IPS-NIHi11 (cell line): Measurements from ENCODE around the gene GRID1.

ENCODE experiments used
- DNase-seq: peaks from one replicate; pipeline ENCODE4 v3.0.0; 2012; ENCODE audit warnings: mixed read lengths, low spot score

Gene GRID1

DNA sequence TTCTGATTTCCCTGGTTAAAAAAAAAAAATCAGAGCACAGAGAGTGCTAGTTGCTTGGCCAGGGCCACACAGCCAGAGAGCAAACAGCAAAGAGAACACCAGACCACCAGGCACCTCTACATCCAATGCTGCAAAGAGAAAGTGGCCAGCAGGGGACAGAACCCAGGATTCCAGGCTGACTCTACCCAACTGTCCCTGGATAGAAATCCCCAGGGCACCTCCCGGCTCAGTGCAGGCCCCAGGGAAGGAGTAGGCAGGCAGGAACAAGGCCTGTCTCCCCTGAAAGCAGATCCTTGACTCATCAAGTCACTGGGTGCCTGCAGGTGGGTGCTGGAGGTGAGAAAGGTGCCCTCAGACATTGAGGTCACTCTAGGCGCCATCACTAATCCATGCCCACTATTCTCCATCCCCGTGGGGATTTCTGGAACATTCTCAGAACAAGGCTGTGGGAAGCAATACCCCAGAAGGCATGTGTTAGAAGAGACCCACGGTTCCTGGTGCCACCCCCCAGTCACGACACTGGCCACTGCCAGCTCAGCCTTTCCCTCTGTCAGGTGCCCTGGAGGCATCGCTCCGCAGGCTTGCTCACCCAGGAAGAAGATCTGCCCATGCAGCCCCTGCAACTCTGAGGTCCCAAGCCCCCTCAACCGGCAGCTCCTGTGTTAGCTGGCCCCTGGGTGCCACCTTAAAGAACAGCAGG lies 154.8 kb downstream of the GRID1 start:
- no peak for DNase-seq

DNA sequence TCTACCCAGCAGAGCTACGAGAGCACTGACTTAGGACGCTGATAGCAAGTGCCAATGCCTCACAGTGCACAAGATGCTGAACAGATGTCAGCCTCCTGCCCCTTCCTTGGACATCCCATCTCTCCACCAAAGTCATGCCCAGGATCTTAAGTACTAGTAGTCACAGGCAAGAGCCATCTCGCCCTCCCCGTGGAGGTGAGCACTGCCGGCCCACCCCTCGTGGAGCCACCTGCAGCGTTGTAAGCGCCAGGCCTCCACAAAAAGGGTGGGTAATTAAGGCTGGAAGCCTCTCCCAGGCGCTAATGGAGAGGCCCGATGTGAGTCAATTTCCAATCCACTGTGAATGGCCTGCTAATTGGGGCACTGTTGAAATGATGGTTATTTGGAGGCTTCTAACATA lies 156.2 kb downstream of the GRID1 start:
- no peak for DNase-seq

DNA sequence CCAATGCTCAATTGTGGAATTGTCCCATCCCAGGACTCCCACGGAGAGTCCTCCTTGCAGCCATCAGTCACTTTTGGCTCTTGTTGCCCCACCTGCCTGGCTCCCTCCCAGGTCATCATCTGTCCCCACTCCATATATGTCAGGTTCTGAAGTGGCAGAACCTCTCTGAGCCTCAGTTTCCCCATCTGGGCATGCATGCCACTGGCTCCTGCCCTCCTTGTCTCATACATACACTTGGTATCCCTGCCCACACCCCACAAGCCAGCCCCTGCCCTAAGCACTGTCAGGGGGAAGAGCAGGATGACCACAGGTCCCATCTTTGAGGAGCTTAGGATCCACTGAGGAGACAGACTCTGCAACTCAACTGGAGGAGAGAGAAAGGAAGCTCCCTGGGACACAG lies 156.9 kb downstream of the GRID1 start:
- no peak for DNase-seq

DNA sequence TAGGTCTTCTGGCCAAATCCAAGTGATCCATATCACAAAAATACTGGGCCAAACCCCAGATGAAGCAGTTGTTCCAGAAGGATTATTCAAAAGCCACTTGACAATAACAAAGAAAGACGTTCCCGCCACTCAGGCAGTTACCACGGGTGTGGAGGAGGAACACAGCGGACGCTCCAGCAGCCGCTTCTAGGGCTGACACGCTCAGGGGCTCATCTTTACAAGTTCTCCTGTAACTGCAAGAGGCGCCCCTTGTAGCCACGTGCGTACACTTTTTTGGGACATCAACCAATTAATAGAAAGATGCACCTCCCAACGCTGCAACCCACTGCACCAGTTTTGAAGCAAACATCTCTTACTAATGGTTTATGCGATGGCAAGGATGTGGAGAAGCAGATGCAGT lies 159.4 kb downstream of the GRID1 start:
- DNase-seq, result no peak

DNA sequence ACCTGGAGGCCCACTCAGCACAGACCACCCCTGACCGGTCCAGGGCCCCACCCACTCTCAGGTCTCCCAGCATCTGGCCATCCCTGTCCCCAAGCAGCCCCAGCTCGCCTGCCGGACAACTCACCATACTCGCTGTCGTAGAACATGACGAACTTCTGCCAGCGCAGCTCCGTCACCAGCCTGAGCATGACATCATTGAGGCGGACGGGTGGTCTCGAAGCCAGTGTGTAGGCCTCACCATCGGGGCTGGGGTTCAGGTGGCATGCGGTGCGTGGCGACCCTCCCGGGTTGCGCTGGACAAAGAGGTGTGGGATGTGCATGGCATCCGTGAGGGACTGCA lies 160.4 kb downstream of the GRID1 start:
- DNase-seq, result no peak

DNA sequence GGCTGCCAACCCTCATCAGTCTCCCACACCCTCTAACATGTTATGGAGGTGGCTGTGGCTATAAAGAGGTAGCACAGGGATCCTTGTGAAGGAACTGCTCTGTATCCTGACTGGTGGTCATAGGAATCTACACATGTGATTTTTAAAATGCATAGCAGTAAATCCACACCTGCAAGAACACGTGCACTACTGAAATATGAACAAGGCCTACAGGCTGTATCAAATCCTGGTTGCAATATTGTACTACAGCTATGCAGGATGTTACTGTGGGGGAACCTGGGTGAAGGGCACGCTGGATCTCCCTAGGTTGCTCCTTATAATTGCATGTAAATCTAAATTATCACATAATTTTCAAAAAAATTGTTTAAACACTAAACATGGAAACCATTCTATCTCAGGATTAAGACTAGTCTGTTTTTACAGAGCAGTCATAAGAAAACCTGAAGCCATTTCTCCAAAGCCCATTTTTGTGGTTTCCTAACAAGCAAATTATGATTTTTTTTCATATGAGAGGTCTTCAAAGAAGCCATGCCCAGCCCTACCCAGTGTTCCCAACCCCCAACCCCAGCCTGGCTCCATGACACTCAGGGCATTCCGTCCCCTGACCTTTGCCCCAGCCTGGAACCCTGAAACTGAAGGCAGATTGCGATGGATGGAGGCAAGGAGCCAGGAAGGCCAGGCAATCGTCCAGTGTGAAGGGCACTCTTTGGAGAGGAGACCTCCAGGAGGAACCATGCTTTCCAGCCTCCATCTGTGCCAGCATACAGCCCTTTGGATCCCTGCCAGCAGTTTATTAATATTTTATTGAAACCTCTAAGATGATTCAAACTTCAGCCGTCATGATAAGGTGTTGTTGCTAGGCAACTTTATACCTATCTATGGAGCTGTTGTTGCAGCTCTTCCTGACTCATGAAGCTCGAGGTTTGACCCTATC lies 161.0 kb downstream of the GRID1 start:
- no peak for DNase-seq

DNA sequence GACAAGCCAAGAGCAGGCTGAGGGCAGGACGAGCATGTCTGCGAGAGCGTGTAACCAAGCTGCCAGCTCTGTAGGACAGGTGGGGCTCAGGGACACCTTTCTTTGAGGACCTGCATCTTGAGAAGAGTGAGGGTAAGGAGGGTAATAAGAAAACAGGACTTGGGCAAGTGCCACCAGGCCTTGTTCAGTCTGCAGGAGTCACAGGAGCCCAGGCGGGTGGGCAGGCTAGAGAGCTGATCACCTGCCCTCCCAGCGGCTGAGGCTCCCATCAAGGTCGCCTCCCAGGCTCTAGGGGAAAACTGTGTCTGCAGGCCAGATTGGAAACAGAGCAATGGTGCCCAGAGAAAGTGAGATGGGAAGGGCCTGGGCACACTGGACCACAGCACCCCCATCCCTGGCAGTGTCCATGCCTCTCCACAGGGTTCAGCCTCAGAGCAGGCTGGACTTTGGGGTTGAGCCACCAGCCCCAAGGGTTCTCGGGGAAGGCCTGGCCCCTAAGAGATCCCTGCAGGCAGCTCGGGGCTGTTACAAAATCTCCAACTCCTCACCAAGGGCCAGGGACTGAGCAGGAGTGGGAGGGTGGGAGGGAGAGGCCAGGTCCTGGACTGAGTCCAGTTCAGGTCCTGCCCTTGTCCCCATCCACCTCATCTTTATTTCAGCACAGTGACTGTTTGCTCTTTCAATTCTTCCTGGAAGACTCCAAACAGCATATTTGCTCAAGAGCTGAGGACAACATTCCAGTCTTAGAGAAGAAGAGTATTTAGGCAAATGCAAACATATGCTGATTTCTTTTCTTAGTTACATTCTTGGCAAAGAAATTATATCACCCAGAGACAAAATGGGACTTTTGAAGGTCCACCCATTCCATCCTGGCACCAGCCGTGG lies 161.9 kb downstream of the GRID1 start:
- no peak for DNase-seq

DNA sequence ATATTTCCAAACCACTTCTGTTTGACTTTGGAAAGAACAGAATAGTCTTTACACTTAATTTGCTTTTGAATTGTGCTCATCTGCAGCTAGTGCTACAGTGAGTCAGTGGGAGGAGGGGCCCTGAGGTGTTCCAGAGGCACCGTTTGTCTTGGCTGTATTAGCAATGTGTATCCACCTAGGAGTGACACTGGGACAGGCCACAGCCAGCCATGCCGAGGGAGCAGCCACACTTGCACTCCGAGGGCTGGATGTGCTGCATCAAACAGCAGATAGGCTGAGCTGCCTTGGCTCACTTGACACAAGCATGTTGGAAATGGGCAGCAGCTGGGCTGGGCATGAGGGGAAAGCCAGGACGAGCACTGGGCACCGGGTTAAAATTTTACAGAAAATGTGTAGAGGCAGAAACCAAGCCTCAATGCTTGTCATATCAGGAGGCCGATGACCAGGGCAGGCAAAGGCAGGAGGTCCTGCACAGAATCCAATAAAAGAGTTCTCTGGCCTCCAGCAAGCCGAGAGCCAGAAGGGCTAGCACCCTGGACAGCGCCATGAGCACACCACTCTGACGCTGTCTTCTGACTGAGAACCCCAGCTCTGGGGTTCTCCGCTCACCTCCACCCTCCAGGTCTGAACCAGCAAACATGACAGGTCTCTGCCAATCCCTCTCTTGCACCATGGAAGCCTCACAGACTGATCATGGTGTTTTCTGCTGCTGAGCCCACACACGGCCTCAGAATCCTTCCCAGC lies 163.3 kb downstream of the GRID1 start:
- DNase-seq, result peak; percentile 91

DNA sequence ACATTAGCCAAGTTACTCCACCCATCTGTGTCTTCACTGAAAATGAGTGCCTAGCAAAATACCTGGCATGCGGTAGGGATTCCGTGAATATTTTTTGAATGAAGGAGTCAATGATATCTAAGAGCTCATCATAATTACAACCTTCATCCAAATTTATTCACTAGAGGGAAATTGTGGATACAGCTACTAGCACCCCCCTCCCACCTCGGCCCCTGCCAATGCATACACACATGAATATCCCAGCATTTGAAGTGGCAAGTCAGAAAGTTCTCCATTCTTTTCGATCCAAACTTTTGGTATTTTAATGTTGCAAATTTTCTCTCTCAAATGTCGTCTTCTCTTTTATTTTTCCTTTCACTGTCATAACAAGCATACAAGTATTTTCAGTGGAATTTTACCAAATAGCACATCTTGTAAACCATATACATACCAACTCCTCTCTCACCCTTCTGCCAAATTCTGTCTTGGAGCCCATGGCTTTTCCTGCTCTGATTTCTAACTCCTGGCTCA lies 164.3 kb downstream of the GRID1 start:
- no peak for DNase-seq

DNA sequence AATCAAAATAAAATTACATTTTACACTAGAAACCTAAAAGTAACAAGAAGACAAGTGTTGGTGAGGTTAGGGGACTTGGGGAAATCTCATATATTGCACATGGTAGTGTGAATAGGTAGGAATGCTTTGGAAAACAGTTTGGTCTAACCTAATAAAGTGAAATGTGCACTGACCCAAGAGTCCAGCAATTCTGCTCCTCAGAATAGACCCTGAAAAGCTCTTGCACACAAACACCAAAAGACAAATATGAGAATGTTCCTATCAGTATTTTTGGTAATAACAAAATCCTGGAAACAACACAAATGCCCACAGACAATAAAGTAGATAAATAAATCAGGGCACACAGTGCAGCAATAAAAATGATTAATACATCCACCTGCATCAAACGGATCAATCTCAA lies 165.7 kb downstream of the GRID1 start:
- DNase-seq, result no peak

DNA sequence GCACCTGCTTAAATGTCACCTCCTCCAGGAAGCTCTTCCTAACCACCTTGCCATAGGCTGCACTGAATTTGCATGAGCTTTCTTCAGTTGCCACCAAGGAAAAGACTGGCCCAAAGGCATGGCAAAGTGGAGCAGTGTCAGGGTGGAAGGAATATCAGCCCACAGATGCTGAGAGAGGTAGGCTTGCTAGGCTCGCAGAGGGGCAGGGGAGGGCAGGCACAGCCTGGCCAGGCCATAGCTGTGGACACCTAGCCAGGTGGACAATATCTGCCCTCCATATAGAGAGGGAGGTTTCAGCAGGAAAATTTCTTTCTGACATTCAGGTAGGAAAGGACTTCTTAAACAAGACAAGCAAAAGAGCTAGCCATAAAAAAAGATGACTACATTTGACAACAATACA lies 166.3 kb downstream of the GRID1 start:
- no peak for DNase-seq

DNA sequence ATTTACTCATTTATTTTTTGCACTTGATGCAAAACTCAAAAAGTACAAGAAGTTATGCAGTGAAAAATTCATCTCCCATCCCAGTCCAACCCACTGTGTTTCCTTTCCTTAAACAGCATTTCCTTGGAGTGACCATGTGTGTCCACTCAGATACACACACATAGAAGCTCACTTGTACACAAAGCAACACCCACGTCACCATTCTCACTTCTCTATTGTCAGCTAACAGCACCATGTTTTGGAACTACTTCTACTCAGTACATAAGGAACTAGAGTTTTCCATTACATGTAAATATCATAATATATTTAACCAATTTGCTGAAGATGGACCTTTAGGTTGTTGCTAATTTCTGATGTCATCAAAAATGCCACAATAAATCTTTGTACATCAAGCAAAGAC lies 167.6 kb downstream of the GRID1 start:
- DNase-seq, result no peak

DNA sequence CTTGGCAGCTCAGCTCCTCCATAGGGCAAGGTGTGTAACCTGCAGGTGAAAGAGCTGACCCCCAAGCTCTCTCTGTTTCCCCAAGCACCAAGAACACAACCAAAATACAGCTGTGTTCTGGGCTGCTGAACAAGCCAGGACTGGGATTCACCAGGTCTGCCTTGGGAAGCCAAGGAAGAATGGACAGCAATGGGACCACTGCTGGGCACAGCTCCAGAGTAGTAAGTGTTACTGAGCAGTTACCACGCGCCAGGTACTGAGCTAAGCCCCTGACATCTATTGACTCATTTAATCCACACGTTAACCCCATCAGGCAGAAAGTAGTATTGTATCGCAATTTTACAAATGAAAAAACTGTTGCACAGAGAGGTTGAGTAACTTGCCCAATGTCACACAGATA lies 168.3 kb downstream of the GRID1 start:
- DNase-seq, result no peak

DNA sequence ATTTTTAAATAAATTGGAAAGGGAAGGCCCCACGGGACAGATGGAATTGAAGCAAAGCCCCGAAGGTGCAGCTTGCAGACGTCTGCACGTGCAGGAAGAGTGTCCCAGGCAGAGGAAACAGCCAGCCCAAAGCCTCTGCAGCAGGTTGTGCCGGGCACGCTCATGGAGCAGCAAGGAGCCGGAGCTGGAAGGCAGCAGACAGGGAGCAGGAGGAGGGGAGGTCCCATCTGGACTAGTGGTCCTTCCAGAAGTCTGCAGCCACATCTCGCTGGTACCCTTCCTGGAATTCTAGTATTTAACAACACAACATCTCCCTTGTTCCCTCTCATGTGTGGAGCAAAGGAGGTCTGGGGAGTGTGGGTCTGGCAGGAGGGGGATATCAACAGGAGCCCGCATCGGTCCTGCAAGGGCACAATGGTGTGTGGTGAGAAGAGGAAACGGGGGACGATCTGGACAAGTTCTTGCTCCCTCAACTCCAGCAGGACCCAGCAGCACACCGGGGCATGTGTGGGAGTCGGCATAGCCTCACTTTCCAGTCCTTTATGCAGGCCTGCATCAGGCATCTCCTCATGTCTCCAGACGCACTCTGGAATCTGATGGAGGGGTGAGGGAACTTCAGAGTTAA lies 169.3 kb downstream of the GRID1 start:
- no peak for DNase-seq

DNA sequence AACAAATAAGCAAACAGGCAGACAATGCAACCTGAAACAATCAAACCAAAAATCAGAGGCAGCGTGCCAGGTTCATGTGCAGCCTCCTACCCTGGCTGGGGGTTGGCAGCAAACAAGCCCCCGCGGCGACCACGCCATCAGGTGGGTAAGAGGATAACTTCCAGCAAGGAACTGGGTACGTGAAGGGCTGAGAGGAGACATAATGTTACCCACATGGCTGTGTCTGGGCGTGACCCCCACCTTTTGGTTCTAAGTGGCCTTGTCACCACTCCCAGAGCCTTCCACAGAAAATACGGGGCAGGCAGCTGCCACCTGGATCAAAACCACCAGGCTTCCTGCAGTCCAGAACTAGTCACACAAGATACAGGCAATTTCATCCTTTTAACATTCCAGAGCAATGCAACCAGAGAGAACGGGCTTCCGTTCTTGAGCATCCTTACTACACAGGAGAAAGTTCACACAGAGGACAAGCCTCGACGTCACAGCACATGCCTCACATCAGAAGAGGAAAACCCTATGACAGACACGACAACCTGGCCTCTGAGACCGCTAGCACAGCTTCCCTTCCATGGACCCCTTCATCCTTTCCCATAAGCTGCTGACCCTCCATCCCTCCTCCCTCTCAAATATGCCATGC lies 171.0 kb downstream of the GRID1 start:
- no peak for DNase-seq

DNA sequence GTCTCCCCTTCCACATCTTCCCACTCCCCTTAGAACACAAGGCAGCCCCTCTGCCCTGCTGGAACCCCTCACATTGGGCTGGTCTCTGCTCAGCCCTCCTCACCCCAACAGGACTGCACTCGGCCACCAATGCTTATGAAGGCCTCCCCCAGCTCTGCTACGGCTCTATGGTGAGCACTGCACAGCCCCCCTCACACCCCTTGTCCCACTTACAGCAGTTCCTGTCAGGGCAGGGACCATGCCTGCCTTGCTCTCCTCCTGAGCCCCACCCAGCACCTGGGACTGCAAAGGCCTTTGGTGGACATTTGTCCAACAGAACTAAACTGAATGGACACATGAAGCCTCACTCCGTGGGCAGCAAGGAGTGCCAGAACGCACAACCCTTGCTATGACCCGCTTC lies 171.9 kb downstream of the GRID1 start:
- no peak for DNase-seq

DNA sequence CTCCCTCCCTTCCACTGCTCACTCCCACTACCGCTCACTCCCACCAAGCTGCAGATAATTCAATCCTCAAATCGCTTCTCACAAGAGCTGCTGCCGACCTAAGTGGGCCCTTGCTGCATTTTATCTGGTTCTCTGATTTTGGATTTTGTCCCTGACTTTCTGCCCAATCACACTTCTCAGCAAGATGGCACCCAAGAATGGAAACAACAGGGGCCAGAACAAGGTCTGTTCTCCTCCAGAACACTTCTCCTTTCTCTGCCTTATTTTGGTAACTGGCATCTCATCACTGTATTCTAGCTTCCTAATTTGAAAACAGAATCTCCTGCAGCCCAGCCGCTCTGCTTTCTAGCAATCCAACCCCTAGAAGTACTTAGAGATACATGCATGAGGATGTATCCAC lies 172.8 kb downstream of the GRID1 start:
- DNase-seq, result no peak

DNA sequence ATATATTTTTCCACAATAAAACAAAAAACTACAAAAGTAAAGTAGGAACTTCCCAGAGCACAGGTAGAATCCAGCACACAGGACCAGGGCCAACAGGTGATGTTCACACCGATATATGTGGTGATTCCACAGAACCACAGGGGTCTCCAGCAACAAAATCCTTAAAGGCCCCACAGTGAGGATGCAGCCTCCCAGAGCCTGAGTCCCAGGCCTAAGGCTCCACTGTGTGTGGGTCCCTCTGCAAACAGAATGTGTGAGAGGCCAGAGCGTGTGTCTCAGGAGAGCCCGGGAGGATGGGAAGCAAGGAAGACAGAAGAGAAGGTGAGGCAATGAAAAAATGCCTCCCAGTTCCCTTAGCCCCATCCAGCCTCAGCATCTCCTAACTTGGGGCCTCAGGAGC lies 173.9 kb downstream of the GRID1 start:
- no peak for DNase-seq

DNA sequence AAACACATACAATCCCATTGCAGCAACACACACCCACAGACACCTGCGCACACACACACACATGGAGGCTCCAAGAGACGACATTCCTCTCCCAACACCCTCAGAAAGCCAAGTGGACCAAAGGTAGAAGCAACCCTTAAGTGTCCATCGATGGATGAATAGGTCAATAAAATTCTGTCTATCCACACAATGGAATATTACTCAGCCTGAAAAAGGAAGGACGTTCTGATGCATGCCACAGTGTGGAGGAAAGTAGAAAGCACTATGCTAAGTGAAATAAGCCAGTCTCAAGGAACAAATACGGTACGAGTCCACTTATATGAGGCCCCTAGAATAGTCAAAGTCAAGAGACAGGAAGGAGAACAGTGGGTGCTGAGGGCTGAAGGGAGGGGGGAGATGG lies 174.4 kb downstream of the GRID1 start:
- DNase-seq, result no peak

DNA sequence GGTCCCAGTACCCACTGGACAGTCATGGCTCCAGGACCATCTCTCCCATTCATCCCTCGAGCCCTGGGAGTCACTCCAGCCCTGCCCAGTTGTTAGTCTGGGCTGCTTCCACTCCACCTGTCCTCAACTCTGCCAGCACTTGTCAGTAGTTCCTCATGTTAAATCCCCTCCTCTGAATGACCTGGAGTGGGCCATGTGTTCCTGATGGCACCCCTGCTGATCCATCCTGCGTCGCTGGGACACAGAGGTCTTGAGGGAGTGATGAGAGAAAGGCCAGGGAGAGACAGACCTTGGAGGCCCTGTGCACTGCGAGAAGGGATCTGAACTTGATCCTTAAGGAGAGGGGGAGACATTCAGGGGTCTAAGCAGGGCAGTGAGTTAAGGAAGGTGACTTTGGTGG lies 174.9 kb downstream of the GRID1 start:
- DNase-seq, result no peak

DNA sequence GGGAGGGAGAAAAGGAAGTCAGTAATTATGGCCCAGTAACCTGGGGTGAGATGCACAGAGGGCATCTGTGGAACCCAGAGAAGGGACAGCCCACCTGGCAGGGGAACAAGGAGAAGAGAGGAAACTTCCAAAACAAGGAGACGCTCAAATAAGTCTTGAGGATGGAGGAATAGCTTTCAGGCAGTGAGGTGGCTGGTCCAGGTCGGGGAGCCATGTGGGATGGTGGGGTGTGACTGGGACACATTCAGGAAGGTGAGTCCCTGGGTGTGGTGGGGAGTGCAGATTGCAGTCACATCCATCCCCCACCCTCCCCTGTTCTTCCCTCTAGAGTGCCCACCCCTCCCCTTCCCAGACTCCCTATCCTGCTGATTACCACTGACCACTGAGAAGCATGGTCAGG lies 175.4 kb downstream of the GRID1 start:
- DNase-seq, result no peak
